Stimulated activated CD4-positive, alpha-beta T cell treated with anti-CD3 and anti-CD28 coated beads, Interleukin-1b, Interleukin-23, amount 100 ng/mL, for 4 hours (primary cell): Measurements from ENCODE around the gene KLHL29.

Experiments
- DNase-seq, 2 donors: peaks; one replicate each; pipeline ENCODE4 v3.0.0-alpha.2; 2020; ENCODE audit warnings: low read depth in 2 of 2

The KLHL29 gene

DNA sequence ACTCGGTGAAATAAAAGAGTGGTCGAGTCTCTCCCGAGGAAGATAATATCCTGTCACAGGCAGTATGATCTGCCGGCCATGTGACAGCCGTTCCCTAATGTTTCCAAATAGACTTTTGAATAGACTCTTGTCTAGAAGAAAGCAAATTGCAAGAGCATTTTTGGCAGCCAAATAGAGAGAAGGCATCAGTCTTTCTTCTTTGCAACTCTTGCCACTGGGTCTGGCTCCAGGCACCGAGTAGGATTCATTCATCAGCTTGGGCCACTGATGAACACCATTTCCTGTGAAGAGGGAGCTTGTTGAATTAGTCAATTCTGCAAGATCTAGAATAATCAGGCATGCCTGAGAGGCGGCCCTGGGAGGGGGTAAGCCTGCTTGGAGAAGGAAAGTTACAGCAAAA, 165.6 kb downstream of the KLHL29 start:
- DNase-seq = no peak

DNA sequence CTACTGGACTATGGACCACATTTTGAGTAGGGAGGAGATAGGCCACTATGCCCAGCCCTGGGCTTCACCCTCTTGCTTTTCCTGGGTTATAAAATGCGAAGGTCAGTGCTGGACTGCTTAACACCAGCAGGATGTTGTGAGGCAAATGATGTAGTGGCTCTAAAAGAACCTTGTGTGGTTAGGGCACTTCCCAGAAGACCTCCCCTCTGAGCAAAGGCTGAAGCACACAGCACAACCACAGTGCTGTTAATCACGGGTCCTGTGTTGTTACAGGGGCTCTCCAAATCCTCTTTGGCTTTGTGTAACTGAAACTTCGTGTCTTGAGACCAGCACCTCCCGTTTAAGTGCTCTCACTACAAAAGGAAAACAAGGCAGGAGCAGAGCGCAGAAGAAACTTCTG, 166.9 kb downstream of the KLHL29 start:
- DNase-seq = no peak

DNA sequence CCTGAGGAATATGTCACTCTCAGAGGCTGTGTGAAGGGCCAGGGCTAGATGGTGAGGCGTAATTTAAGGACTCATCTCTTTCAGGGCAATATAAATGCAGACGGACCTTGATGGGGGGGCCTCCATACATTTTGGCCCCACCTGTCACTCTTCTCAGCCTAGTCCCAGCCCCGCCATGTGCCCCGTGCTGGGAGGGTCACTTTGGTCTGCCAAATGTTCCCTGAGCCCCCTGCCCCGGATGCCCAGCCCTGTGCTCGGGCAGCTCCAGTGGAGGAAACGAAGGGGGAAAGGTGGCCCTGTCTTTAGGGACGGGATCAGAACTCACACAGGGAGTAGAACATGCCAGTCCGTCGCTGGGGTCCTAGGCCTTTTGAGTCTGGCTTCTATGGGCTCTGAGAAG, 168.6 kb downstream of the KLHL29 start:
- DNase-seq = no peak

DNA sequence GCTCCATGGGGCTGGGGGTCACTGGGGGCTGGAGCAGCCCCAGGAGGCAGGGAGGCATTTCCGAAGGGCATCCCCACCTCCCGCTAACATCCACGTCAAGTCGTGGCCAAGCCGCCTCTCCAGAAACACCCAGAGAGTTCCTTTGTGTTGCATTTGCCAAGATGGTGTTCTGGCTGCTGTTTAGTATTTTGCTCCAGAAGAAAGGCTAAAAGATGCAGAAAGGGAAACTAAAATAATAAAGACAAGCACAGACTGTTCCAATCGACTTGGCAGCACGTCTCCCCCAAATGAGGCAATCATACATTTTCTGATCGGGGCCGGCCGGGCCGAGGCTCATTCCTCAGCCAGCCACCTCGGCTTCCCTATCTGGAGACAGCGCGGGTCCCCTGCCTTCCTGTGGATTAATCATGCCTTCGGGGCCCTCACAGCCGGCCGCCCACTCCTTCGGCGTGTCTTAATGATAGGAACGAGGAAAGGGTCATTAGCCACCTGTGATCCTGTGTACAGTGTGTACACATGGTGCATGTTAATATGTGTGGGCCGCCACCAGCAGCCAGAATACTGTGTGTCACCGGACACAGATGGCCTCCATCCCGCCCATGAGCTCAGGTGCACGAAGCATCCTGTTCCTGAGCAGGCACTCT, 169.2 kb downstream of the KLHL29 start:
- no peak for DNase-seq

DNA sequence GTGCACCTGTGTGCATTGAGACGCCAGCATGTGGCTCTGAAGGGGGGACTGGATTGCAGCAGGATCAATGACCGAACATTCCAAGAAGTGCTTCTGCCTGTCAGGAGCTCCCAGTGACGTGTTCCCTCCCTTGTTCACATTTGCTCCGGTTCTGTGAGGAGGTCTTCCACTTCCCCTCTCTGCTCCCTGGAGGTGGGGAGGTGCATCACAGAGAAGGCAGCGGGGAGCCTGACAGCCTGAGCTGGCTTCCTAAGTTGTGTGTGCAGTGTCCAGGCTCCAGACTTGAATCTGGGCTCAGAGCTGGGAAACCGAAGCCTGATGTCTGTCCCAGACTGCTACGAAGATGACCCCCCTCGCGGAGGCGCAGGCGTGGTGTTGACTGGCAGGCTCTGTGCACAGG, 171.0 kb downstream of the KLHL29 start:
- DNase-seq = no peak

DNA sequence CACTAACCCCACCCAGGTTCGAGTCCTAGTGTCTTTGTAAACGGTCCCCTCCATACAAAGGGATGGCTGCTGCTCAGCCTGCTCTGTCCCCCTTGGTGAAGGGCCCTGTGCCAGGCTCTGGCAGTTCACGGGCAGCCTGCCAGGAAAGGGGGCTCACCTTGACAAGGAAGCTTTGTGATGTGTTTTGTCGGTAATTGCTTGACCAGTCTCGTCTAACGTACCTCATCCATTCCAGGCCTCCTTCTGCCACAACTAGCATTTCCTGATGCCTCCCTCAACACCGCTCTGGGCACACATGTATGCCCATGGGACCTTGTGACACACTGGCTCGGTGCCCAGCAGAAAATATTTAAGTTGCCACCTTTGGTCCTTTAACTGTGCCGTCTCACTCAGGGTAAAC, 171.9 kb downstream of the KLHL29 start:
- DNase-seq = no peak

DNA sequence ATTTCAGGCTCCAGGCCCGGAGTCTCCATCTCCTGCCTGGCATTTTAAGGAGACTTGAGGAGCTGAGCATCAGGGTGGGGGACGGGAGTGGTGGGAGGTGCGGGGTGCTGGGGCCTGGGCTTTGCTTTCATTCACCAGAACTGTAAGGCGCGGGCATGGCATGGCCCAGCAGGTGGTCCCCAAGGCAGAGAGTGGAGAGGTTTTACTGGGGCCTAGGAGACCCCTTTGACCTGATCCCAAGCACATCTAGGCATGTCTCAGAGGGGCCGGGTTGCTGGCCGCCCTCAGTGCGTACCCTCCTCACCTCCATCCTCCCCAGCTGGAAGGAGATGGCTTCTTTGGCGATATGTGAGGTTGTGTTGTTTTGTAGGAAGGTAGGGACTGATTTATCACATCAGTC, 172.5 kb downstream of the KLHL29 start:
- no peak for DNase-seq

DNA sequence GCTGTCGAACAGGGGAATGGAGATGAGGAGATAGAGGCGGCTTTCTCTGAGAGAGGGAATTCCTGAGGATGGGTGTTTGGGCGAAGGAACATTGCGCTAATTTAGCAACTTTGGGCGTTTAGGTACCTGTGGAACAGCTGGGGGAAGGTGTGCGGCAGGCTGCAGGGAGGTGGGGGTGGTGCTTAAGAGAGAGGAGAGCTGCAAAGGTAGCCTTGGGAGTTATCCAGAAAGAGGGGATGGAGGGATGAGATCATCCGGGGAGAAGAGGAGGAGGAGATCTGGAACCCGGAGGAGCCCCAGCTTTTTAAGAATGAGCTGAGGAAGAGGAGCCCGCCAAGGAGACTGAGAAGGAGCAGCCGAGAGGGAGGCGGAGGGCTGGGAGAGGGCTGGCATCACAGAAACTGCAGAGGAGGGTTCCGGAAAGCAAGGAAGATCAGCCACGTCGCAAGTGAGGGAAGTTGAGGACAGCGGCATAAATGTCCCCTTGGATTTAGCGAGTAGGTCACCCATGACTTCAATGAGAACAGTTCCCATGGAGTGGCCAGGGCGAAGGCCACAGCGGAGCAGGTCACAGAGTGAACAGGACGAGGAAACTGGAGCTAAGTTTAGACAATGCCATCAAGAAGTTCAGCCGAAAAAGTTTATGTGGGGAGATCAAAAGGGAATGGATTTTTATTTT, 174.7 kb downstream of the KLHL29 start:
- DNase-seq = no peak

DNA sequence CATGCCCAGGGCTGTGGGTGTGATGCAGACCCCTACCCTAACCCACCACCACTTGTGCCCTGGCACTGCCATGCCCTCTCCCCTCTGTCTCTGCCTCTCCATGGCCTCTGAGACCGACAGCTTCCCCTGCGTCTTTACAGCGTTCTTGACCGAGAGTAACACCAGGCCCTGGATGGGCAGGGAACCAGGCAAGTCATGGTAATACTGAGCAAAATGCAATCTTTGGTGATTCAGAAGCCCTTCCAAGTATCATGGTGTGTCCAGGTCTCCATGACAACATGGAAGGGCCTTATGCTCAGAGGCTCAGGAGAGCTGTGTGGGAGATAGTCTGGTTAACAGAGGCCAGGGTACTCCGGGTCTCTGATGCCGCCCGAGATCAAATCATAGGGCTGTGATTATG, 176.1 kb downstream of the KLHL29 start:
- DNase-seq = no peak

DNA sequence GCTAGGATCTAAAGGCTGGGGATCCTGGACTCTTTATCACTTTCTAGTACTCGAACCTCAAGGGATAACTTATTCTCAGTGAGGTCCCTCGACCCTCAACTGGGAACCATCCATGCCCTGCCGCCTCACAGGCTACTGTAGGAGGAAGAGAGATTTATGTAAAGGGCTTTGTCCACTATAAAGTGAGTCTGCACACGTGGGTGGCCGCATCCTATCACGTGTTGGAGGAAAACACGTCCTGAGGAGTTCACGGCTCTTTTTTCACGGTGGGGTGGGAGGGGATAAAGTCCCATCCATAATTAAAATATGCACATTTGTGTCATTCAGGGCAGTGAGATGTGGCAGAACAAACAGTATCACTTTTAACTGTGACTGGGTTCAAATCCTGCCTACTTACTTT, 176.6 kb downstream of the KLHL29 start:
- DNase-seq = no peak

DNA sequence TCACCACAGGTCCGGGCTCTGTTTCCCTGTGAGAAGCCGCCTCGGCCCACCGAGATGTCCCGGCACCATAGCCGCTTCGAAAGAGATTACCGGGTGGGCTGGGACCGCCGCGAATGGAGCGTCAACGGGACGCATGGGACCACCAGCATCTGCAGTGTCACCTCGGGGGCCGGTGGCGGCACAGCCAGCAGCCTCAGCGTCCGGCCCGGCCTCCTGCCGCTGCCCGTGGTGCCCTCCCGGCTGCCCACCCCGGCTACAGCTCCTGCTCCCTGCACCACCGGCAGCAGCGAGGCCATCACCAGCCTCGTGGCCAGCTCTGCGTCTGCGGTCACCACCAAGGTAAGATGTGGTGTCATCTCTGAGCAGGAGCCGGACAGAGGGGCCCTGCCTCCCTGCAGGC, 177.2 kb downstream of the KLHL29 start:
- no peak for DNase-seq

DNA sequence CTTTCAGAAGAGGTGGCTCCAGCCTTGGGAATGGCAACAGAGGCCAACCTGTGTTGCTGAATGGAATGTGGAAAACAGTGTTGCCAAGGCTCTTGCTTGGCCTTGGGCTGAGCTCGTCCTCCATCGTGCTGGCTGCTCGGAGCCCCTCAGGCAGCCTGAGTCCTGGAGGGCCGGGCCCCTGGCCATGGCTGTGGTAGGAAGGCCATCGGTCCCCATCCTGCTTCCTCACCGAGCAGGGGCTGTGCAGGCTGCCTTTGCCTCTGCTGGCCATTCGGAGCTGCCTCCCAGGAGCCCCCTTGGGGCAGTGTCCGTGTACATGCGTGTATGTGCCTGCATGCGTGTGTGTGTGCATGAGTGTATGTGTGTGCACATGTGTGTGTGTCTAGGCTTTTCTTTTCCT, 178.2 kb downstream of the KLHL29 start:
- DNase-seq = no peak

DNA sequence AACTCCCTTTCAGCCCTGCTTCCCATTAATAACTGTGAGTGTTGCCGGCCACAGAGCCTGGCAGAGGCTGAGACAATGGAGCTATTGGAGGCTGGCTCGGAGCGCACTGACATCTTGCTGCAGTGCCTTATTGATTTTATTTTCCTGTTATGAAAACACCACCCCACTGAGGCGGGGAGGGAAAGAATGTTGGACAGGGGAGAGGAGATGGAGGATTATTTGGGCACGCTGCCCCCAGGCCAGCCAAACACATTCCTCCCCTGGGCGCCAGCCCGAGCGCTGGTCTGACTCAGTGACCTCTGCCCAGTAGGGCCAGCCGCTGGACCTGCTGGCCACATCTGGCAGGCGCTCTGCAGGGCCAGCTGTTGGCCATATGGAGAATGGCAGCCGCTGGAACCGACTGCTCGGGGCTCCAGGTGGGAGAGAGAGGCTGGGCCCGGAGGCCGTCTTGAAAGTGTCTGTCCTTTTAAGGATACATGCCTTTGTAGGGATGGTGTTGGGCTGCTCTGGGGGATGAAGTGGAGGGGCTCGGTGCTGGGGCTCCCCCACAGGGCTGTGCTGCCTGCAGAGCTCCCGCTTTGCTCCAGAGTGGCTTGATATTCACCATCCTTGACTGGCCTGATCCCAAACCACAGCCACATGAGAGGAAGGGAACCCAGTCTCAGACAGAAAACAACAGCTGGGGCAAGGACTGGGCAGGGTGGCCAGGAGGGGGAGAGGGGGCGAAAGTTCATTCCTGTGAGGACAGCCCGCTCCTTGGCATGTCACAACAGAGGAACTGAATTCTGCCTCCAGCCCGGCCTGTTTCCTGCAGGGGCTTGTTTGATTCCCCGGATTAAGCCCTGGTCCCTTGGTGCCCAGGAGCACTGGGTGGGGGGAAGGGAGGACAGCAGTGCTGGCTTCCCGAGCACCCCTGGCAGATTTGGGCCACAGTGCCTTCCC, 179.0 kb downstream of the KLHL29 start:
- no peak for DNase-seq

DNA sequence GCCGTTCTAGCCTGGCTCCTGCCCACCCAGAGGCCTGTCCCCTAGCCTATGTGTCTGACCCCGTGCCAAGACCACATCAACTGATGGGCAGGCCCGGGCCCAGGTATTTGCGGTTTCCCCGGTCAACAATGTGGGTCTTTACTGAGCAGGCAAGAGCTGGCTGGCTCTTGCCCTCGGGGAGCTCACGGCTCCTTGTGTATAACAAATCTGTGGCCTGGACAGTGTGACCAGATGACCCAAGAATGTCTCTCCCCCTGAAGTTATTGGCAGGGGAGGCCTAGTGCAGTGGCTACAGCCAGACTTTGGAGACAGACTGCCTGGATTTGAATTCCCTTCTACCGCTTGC, 179.6 kb downstream of the KLHL29 start:
- DNase-seq = no peak

DNA sequence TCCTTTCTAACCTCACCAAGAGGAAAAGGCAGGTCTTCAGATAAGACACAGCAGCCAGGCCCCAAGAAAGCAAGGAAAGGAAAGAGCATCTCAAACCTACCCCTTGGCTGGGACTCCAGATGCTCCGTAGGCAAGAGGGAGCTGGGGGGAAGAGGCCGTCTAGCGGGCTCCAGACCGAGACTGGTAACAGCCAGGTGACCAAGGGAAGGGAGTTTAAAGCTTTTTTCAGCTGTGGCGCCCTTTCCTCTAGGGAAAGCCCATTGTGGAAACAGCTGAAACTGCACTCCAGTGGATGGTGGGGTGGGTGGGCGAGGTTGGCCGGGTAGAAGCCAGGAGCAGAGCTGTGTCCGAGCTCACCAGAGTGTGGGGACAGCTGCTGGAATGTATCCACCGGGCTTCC, 180.4 kb downstream of the KLHL29 start:
- no peak for DNase-seq

DNA sequence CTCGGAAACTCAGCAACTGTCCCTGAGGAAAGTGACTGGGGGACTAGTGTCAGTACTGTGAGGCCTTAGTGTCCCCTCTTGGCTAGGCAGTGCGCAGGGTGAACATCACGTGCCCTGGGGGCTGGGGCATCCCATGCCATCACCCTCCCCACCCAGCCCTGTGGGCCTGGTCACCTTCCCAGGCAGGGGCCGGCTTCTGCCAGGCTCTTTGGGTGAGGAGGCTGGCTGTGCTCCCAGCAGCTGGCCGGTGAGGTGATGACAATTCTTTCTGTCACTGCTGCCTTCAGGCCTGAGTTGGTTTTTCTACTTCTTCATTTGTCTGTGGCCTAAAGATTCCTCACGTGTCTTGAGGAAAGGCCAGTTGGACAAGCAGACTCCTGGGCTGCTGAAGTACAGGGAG, 180.8 kb downstream of the KLHL29 start:
- DNase-seq = no peak

DNA sequence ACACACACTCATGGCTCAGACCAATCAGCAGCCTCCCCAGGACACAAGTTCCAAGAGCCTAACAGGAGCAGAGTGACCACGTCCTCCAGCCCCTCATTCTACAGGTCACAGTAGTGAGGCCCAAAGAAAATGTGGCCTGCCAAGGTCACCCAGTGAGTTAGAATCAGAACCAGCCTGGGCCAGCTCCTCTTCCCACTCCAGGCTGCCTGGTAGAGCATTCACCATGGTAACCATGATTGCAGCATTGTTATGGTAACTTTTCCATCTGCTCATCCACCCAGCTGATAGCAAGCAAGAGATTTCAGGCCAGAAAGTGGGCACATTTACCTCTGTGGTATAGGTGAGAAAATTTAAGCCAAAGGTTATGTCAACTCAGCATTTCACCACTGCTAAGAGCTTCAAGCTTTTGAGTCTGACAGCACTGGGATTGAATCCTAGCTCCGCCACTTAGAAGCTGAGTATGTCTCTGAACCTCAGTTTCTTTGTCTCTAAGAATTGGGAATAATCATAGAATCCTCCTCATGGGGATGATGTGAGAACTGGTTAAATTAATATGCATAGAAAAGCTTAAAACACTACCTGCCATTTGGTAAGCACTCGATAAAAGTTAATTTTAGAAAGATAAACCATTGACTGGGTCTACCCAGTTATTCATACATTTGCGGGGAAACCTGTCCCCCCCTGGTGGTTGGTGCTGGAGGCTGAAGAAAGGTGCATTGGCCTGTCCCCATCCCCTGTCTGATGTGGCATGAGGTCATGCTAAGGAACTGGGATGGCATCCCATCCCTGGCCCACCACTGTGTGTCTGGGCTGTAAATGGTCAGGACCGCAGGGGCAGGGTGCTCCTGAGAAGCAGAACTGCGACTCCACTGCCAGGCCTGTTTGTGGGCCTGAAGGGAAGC, 181.5 kb downstream of the KLHL29 start:
- DNase-seq = no peak

DNA sequence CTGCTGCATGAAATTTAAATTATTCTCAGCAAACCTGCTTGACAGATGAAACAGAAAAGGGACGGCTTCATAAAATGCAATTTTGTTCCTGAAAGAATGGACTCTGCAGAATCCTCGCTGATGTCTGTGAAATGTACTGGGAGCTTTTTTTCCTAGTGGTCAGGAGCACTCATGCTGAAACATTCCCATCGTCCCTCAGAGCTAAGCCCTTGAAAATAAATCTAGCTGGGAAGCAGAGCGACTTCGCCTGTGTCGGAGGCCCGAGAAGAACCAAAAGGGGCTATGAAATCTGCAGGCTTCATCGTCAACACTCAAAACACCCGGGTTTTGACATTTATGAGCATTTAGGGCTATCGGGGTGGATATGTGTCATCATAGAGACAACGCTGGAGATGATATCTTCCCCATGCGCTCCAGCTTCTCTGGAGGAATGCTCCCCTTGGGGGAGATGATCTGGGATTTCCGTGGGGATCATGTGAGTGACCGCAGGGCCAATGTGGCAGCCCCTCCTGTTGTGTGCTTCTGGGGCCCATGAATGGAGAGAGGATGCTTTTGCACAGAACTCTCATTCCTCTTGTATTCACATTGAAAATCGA, 182.3 kb downstream of the KLHL29 start:
- DNase-seq = no peak

DNA sequence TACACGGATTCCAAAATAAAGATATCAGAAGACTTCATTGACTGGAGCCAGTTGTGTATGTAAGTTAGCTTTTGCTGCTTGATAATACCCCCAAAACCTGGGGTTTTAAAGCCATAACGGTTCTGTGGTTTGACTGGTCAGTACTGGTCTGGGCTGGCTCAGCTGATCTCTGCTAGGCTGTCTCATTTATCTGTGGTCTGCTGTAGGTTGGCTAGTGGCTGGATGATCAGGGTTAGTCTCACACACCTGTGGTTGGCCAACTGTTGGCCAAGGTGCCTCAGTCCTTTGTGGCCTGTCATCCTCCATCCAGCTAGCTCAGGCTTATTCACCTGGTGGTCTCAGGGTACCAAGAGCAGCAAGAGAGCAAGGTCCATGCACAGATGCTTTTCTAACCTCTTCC, 183.2 kb downstream of the KLHL29 start:
- no peak for DNase-seq

DNA sequence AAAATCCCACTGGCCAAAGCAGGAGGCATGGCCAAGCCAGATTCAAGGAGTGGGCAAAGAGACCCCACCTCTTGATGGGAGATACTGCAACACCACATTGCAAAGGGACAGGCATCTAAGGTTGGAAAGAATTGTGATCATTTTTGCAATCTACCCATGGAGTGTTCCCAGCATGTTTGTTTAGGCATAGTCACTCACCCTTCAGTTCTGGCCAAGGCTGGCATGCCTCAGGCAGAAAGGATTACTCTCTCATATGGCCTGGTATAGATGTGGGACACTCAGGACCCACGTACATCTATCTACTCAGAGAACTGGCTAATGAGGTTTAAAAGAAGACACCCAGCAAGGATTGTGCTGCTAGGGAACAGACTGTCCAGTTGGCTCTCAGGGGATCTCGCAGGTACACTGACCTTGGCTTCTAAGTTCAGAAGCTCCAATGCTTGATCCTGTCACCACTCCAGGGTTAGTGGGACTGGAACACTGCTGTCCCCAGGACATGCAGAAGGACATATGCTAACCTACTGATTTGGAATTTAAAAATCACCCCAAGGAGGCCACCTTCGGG, 183.7 kb downstream of the KLHL29 start:
- DNase-seq = no peak

DNA sequence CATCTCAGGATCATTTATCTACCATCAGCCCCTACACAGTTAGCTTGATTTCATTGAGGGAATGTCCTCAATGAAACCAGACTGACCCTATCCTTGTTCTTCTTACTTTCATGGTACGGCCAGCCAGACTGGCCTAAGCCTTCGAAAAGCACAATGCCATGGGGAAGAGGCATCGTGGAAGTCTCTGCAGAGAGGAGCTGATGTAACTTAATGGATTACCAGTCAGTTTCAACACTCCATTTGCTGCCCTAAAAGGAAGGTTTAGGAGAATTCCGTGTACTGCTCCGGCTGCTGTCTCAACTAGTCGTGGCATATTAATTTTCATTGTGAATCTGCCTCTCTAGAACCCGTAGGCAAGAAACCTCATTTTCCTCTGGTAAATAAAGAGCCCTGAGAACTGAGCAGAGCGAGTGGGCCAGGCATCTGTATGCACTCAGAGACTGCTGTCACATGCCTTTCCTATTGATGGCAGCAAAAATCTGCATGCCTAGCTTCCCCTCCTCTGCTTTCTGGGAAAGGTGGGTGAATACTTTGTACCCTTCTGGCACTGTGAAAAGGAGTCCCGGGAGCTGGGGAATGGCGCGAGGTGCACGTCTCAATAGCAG, 184.9 kb downstream of the KLHL29 start:
- DNase-seq = no peak
